HG02642 (cell line): Measurements from ENCODE around the gene CCR5.
"Not testable (repeated sequence)": the region's sequence is repeated elsewhere in the genome, so short reads cannot be mapped to it uniquely, and the experiment has no call there.

Experiments
- ATAC-seq: cut with Tn5 transposase; IDR thresholded peaks from one replicate; pipeline ENCODE4 v1.9.1; 2021; ENCODE audit warnings: mild to moderate bottlenecking; ENCODE audit not compliant: unreplicated experiment, poor library complexity

CCR5 gene

DNA sequence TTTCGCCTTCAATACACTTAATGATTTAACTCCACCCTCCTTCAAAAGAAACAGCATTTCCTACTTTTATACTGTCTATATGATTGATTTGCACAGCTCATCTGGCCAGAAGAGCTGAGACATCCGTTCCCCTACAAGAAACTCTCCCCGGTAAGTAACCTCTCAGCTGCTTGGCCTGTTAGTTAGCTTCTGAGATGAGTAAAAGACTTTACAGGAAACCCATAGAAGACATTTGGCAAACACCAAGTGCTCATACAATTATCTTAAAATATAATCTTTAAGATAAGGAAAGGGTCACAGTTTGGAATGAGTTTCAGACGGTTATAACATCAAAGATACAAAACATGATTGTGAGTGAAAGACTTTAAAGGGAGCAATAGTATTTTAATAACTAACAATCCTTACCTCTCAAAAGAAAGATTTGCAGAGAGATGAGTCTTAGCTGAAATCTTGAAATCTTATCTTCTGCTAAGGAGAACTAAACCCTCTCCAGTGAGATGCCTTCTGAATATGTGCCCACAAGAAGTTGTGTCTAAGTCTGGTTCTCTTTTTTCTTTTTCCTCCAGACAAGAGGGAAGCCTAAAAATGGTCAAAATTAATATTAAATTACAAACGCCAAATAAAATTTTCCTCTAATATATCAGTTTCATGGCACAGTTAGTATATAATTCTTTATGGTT lies at the start of gene CCR5:
TSS of gene CCR5 (plus strand) at position 108 of the 680 bp plus-strand sequence. CDS start 1,957 bp downstream, outside the sequence.
- no peak for ATAC-seq

DNA sequence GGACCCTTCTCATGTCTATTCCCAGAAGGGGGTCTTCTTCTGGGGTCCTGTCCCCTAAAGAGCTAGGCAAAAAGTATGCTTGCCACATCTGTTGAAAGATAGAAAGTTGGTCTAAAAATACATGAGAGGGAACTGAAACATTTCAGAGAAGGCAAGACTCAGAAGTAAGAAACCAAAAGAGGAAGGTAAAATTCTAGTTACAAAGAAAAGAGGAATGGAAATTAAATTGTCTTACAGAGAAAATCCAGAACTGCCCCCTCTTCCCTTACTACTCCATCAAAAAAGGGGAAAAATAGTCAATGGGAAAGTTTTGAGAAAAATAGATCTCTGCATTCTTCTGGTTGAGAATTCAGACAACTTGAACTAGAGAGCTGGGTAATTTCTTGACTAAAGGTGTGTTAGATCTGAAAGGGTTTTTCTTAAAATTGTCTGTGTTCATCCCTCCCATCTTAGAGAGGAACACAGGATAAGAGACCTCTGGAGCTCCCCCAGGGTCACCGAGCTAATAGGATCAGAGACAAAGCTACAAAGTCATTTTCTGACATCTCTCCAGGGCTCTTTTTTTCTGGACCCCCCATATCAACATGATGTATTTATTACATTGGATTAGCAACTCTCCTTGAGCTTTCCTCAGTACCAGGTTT lies 49.2 kb upstream of the CCR5 start:
- no peak for ATAC-seq

DNA sequence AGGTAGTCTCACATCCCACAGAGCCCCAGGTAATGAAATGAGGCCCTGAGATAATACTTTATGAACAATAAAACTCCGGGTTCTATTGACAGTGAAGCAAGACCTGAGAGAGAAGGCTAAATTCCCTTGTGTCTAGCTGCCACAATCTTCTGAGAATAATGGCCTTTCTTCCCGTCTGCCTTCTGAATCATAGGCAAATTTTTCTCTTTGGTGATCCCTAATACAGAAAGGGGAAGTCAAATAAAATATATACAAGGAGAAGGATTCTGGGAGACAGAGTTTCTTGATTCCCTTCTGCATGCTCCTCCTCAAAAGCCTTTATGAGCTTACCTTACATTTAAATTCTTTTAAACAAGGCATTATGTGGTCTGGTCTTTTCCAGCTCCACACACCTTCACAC lies 46.7 kb upstream of the CCR5 start:
- ATAC-seq, result no peak

DNA sequence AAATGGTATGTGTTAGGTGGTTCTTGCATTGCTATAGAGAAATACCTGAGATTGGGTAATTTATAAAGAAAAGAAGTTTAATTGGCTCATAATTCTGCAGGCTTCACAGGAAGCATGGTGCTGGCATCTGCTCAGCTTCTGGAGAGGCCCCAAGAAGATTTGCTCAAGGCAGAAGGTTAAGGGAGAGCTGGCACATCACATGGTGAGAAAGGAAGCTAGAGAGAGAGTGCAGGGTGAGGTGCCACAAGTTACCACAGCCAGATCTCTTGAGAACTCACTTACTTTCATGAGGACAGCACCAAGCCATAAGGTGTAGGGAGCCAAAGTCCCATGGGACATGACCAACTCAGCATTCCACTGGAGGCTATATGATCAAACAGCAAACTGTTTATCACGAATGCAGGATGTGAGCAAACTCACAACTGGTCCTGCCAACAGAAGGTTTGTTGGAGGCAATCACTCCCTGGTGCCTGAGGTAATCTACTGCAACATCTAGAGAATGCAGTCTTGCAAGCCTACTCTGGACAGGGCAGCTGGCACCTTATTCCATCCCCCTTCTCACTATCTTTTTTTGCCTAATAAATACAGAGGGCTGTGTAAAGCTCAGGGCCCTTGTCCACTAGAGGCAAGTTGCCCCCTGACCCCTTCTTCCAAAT lies 45.0 kb upstream of the CCR5 start:
- ATAC-seq, result no peak

DNA sequence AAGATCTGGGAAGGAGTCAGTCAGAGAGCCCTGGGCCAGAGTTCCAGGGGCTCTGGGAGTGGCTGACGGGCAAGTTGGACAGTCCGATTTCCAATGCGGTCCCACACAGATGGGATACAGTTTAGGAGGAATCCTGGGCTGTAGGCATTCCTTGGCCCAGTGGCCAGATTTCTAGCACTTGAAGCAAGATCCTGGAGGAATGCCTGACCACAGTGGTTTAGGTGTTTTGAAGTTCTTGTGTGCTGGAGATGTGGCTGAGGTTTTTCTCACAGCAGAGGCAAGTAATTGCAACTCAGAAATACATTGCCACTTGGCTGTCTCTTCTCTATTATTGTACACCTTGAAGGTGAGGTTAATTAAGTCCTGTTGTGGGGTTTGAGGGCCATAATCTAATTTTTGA lies 40.1 kb upstream of the CCR5 start:
- not testable (repeated sequence) for ATAC-seq

DNA sequence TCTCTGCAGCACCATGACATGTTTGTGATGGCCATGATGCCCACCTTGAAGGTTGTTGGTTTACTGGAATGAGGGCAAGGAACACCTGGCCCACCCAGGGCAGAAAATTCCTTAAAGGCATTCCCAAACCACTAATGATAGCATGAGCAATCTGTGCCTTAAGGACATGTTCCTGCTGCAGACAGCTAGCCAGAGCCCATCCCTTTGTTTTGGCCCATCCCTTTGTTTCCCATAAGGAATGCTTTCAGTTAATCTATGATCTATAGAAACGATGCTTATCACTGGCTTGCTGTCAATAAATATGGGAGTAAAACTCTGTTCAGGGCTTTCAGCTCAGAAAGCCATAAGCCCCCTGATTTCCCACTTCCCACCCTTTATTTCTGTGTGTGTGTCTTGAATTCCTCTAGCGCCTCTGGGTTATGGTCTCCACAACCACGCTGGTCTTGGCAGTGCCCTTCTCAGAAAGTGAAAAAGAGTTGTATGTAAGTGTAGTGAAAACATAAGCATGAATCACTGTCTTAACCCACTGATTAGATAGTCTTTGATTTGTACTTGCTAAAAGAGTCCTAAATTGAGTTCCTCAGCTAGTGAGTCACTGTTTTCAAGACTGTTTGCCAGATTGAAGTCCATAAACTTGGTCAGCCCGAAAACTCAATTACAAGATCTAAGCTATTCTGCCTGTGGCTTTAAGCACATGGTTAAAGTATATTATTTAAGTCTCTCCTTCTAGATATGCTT lies 35.8 kb upstream of the CCR5 start:
- ATAC-seq, result no peak

DNA sequence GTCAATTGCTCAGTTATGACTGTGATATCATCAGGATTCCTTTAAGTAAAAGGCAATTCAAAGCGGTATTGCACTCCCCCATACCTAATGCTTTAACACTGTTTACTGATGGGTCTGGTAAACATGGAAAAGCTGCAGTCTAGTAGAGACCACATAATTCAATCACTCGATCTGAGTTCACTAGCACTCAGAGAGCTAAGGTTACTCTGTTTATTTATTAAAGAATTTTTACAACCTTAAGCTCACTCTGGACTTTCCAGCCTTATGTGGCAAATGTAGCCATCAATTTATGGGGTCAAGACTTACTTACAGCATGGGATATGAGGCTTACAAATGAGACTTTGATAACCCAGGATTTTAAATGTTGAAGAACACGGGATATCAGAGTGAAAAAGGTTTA lies 35.2 kb upstream of the CCR5 start:
- no peak for ATAC-seq

DNA sequence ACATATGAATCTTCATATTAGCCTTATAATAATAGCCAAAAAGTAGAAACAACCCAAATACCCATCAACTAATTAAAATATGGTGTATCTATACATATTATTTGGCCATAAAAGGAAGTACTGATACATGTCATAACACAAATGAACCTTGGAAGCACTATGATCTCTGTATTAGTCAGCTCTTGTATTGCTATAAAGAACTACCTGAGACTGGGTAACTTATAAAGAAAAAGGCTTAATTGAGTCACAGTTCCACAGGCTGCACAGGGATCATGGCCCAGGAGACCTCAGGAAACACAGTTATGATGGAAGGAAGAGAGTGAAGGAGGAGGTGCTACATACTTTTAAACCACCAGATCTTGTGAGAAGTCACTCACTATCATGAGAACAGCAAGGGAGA lies 32.8 kb upstream of the CCR5 start:
- no peak for ATAC-seq

DNA sequence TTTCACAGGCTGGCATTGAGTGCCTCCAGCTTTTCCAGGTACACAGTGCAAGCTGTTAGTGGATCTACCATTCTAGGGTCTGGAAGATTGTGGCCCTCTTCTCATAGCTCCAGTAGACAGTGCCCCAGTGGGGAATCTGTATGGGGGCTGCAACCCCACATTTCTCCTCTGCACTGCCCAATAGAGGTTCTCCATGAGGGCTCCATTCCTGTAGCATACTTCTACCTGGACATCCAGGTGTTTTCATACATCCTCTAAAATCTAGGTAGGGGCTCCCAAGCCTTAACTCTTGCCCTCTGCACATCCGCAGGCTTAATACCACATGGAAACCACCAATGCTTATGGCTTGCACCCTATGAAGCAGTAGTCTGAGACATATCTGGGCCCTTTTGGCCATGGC lies 31.9 kb upstream of the CCR5 start:
- ATAC-seq, result no peak

DNA sequence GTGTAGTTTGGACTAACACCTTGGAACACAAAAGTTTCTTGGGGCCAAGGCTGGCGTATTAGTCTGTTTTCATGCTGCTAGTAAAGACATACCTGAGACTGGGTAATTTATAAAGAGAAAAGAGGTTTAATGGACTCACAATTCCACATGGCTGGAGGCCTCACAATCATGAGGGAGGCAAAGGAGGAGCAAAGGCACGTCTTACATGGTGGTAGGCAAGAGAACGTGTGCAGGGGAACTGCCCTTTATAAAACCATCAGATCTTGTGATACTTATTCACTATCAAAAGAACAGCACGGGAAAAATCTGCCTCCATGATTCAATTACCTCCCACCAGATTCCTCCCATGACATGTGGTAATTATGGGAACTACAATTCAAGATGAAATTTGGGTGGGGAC lies 26.3 kb upstream of the CCR5 start:
- no peak for ATAC-seq

DNA sequence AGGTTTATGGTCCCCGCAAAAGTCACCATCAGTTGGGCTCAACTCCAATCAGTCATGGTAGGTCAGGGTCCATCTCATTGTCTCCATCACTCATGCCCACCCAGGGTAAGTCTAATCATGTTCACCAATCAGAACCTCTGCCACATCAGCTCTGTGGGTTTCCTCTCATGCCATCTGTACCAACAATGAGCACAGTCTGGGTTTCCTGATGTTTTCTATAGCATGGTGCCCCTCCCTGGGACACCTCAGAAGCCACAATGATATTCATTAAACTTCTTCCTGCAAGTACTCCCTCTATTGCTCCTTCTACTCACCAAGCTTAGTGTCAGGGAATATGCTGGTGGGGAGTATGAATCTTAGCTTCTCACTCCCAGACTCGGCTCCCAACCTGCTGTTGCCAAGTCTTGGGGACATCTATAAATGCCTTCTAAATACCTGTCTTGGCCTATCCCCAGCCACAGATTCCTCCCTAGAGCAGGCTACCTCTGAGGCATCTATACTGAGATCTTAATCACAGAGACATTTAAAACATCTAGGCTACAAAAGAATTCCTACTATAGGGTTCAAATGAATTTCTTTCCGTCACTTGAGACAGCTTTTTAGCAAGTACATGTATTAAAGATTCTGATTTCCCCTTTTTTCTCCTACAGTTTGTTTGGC lies 21.8 kb upstream of the CCR5 start:
- no peak for ATAC-seq

DNA sequence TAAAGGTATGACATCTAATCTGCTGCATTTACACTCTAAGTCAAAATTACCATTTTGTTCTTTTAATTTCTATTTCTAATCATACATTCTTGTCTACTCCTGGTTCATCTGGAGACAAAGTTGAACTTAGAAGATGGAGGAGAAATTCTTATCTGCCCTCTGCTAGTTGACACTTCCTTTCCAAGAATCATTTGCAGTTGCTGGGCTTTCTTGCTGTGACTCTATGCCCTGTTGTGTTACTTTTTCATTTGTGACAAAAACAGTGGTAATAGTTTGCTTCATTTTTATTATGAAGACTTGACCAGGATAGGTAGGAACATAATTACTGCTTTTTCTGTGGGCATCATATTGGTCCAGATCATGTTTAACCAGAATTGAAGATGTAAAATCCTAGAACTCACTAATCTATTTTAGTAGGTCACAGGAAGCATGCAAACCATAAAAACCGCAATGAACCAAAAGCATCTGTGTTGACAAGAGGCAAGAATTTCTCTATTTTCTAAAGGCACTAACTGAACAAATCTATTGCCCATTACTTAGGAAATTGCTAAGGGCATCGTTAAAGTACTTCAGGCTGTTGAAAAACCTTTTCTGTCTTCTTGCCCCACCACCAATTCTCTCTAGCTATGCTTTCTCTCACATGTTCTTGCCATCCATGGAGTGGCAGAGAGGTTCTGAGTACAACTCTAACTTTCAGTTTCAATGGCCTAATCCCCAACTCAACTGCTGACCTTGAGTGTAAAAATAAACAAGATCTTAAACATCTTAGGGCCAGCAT lies 21.1 kb upstream of the CCR5 start:
- peak; percentile 67 for ATAC-seq

DNA sequence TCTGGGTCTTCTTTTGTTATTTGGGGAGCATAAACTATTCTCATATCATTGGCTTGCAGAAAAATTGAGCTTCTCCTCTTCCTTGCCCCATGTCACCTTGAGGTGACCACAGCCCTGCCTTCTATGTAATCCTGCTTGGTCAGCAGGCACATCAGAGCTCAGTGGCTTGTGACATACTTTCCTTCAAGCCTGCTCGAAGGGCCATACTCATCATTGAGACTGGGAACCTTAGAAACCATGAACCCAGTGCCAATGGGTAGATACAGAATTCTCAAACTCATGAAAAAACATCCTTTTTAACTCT lies 20.5 kb upstream of the CCR5 start:
- no peak for ATAC-seq

DNA sequence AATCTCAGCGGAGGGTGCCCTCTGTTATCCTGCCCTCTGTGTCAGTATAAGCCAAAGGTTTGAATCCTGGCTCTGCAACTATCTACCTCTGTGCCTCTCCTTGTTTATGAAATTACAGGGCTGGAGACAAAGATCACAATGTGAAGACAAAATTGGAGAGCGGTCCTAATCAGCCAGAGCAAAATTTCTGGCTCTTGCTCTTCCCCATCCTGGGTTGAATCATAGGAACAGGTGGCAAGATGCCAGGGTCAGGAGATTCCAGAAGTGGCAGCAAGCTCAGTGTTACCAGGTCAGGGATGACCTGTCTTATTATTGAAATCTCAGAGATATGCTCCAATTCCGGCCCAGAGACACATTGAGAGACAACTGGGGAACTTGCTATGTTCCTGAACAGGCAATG lies 19.1 kb upstream of the CCR5 start:
- ATAC-seq, result no peak

DNA sequence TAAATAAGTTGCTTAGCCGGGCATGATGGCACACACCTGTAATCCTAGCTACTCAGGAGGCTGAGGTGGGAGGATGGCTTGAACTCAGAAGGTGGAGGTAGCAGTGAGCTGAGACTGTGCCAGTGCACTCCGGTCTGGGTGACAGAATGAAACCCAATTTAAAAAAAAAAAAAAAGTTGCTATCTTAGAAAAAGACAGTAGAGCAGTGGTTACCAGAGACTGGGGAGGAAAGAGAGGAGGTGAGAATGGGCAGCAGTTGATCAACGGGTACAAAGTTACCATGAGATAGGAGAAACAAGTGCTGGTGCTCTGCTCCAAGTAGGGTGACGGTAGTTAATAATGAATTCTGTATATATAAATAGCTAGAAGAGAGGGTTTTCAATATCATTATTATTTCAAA lies 17.7 kb upstream of the CCR5 start:
- no peak for ATAC-seq

DNA sequence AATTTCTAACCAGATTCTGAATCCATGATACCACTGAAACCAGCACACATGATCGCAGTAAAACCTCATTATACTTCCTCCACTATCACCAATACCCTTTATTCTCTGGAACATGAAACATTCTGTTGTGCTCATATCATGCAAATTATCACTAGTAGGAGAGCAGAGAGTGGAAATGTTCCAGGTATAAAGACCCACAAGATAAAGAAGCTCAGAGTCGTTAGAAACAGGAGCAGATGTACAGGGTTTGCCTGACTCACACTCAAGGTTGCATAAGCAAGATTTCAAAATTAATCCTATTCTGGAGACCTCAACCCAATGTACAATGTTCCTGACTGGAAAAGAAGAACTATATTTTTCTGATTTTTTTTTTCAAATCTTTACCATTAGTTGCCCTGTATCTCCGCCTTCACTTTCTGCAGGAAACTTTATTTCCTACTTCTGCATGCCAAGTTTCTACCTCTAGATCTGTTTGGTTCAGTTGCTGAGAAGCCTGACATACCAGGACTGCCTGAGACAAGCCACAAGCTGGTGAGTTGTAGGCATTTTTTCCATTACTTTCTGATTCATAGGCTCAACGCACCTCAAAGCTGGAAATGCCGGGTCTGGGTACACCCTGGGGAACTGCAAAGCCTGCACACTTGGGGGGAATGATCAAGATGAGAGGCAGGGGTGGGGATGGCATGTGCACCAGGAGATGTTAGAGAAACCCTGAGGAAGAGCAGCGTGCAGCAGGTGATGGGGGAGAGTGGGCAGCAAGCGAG lies 16.9 kb upstream of the CCR5 start, which contains the start of gene CCR2:
TSS of gene CCR2 (plus strand) at position 465 of the 764 bp plus-strand sequence. CDS start 3,417 bp downstream, outside the sequence.
- ATAC-seq, result no peak

DNA sequence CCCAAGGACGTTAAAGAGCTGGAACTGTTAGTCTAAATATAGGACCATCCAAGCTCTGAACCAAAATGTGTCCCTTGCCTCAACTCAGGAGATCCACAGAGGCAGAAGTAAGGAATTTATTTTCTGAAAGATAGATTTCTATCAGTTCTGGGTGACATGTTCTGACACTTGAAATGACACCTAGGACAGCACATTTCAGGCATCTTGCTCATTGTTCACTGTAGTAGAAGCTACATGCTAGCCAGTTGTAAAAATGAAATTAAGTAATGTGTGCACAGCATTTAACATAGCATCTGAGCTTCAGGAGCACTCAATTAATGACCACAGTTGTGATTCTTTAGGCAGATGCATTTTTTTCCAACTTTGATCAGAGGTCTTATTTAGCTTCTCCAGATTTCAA lies 16.3 kb upstream of the CCR5 start:
- ATAC-seq, result no peak

DNA sequence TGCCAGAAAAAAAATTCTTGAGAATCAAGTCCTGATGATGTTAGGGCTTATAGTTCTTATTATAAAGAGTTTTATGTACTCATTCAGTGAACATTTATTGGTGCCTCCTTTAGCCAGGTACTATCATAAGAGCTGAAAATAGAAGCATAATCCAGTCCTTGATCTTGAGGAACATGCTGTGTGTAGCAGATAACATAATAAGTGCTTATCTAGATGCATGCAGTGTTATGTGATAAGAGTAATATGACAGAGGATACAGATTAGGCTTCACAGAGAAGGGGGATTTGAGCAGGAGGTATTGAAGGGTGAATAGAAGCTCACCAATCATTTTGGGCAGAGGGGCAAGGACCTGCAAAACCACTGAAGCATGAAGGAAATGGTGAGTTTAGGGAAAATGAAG lies 15.8 kb upstream of the CCR5 start:
- no peak for ATAC-seq

DNA sequence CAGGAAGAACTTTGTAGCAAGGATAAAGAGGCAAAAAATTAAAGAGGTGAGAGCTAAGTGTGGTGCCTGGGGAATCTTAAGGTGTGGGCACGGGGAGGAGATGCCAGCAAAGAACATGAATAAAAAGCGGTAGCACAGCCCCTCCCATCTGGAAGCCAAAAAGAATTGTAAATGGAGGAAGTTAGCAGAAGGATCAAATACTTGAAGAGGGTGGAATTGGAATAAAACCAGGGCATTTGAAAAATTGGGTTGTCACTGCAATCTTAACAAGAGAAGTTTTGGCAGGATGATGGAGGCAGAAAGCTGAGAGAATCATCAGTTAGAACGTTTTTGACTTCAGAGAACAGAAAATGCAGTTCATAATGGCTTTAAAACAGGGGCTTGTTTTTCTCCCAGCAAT lies 14.5 kb upstream of the CCR5 start:
- ATAC-seq, result no peak
